CD4-positive, alpha-beta T cell treated with Interferon gamma for 1 hour (primary cell): Measurements from ENCODE around the gene ZC3H14.

Experiments used
- DNase-seq: peaks from one replicate; pipeline ENCODE4 v3.0.0-alpha.2; 2020

Gene ZC3H14

GRCh38 chr14:88551980-88552431, 10.8 kb upstream of the ZC3H14 start:
- DNase-seq, result no peak

GRCh38 chr14:88552876-88553275, 10.0 kb upstream of the ZC3H14 start:
- DNase-seq, result no peak

GRCh38 chr14:88553886-88554456, 8.9 kb upstream of the ZC3H14 start:
- DNase-seq, result no peak

- DNase-seq, result no peak
These were observed 8.2 kb upstream of the ZC3H14 start, which contains the start of gene PTPN21 for GRCh38 chr14:88554457-88555286. Gene PTPN21, minus strand, starts transcription at chr14:88555007. Its CDS starts 4,590 bp downstream, at chr14:88550417.

DNA sequence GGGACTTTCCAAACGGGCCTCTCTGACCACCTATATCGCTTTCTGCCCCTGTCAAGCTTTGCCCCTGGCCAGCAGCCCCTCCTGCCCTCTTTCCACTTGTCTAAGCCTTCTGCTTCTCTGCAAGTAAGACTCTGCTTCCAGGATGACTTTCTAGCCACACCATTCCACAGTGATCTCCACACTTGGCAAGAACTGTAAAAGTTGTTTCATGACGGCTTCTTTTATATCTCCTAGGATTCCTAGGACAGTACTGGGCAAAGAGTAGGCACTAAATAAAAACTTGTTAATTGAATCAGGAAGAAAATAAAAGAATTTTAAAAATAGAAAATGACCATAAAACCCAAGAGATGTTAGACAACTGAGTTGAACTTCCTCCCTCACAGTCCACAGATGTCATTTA, 6.3 kb upstream of the ZC3H14 start:
- no peak for DNase-seq

DNA sequence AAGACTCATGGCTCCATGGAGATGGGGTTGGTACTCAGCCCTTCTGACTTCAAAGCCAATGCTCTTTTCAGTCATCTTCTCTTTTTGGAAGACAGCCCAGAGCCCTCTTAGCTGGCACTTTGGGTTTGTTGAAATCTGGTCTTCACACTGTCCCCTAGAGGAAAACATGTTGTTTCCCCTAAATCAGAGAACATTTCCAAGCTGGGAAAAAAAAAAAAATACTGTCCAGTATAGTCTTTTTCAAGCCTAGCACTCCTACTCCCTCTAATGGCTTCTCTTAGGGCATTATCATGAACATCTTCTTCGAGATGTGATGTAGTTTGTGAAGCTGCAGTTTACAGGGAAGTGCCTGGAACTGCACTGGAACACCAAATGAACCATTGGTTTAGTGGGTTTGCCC, 3.0 kb upstream of the ZC3H14 start:
- DNase-seq, result no peak

DNA sequence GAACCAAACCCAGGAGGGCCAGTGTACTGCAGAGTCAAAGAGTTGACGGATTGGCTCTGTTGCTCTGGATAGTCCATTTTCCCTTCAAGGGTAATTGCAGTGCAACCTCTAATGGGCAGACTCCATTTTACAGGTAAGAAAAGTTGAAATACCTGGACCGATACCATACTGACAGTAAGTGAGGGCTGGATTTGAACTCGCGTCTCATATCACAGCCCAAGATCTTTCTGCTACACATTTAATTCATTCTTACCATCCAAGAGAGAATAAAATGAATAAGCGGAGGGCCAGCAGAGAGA, 356 bp upstream of the ZC3H14 start:
- no peak for DNase-seq

DNA sequence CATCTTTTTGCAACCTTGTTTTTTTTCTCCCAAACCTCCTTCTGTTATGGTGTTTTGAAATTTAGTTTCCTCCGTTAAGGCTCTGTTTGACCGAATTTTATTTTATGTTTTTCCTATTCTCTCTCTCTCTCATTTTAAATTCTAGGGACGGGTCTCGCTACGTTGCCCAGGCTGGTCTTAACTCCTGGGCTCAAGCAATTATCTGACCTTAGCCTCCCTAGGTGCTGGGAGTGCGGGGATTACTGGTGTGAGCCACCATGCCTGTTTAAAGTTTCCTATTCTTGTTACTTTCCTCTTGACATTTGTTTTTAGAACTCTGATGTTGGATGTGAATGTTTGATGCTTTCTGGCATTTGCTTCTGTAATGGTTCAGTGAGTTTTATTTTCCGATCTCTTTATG, 1.0 kb downstream of the ZC3H14 start:
- DNase-seq, result no peak

DNA sequence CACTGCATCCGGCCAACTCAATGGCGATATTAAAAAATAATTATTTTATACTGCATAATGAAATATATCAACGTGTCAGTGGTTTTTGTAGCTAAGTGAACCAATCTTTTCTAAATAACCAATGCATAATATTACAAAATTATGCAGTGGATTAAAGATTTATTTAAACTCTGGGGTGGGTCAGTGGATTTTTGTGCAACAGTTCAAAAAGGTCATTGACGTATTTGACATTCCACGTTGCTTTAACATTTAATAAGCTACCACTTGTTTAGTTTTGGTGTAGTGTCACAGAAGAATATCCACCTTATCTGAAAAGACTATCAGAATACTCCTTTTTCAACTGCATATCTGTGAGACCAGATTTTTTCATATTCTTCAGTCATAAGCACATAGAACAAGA, 2.6 kb downstream of the ZC3H14 start:
- DNase-seq, result no peak

GRCh38 chr14:88568196-88568595, 5.4 kb downstream of the ZC3H14 start:
- DNase-seq, result no peak

- DNase-seq, result no peak
These were observed 9.3 kb downstream of the ZC3H14 start for GRCh38 chr14:88572117-88572516.

GRCh38 chr14:88576222-88576621, 13.4 kb downstream of the ZC3H14 start:
- DNase-seq, result no peak

- no peak for DNase-seq
These were observed 21.6 kb downstream of the ZC3H14 start for GRCh38 chr14:88584451-88584850.

- DNase-seq, result no peak
These were observed 25.2 kb downstream of the ZC3H14 start for GRCh38 chr14:88588081-88588480.

GRCh38 chr14:88590173-88590572, 27.3 kb downstream of the ZC3H14 start:
- no peak for DNase-seq

- DNase-seq, result no peak
These were observed 29.2 kb downstream of the ZC3H14 start for GRCh38 chr14:88592031-88592430.

- DNase-seq, result no peak
These were observed 34.2 kb downstream of the ZC3H14 start for GRCh38 chr14:88597038-88597437.

GRCh38 chr14:88597601-88598000, 34.8 kb downstream of the ZC3H14 start:
- no peak for DNase-seq

DNA sequence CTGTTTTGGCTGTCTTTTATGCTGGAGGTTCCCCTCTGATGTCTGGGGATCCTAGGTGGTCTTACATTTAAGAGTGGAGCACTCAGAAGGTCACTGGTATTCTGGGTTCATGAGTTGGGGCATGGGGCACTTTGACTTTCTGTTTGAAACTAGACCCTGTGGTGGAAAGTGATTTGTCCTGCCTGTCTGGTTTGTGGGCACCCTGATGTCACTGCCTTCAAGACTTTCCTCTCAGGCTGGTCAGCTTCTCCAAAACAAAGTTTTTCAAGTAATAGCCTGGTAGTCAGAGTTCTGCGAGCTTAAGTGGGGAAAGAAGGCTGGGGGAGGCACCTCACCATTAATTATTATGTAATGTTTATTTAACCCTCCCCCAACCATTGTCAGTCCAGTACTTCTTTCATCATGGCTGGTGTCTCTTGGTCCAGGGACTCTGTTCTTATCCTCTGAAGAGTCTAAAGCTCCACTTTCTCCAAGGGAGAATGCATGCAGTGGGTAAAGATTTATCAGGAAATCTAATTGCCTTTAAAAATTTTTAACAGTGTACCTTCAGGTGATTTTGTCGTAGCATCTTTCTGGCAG, 35.3 kb downstream of the ZC3H14 start:
- DNase-seq, result no peak

DNA sequence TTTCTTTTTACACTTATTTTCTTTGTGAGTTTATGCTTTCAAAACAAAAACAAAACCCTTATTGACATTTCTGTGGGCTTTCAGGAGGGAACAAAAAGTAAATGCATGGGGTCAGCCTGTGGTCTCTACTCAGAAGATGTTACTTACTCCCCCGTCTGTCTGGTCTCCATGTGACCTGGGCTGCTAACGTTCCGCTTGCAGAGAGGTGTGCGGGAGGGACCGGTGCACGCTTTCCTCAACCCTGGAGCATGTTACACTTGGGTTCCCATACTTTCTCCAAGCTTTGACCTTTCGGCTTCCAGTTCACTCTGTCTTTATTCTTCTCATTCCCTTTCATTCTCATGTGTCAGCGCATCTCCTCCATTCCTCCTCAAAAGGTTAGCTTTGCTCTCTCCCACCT, 36.5 kb downstream of the ZC3H14 start:
- DNase-seq, result no peak

DNA sequence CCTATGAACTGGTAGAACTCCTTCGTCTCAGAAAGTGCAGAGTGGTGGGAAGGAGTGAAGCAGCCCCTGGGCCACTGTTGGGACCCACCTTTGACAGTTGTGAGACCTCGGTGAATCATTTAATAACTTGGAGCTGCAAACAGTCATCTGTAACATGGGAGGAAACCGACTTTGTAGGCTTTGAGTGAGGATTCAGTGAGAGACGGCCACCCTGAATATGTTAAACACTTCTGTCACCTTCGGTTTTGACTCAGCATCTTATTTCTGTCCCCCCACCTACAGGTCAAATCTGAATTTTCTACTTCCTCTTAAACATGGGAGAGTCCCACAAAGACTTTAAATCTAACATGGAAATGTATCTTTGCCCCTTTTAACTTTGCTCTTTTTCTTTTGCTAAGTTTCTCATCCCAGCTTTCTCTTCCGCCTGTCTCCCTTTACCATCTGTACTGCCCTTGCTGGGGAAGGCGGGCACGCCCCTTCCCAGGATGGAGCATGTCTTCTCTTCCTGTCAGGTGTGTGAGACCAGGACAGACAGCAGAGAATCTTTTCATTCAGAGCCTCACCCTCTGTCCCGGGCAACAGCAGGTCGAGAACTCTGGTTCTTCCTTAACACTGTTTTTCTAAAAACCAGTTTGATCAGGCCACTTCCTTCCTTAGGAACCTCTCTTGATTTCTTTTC, 37.1 kb downstream of the ZC3H14 start:
- DNase-seq, result no peak

- no peak for DNase-seq
These were observed 41.4 kb downstream of the ZC3H14 start for GRCh38 chr14:88604212-88604611.

DNA sequence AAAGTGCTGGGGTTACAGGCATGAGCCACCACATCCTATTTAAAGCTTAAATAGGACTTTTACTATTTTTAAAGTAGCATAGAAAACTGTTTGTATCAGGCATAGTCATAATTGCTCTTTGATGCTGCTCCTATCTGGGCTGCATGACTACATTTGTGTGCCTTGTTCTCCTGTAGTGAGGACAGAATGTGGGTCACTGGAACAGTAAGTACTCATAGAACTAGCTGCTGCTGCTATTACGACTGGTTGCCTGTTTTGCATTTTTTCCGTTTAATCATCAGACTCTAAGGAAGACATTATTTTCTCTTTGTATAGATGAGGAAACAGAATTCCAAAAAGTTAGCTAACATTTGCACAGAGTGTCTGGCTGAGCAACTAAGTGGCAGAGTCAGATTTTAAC, 42.8 kb downstream of the ZC3H14 start:
- no peak for DNase-seq

DNA sequence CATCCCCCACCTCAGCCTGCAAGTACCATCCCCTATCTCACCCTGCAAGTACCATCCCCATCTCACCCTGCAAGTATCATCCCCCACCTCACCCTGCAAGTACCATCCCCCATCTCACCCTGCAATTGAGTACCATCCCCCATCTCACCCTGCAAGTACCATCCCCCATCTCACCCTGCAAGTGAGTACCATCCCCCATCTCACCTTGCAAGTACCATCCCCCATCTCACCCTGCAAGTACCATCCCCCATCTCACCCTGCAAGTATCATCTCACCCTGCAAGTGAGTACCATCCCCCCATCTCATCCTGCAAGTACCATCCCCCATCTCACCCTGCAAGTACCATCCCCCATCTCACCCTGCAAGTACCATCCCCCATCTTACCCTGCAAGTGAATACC, 45.0 kb downstream of the ZC3H14 start:
- no peak for DNase-seq
